HEK293 (cell line): Measurements from ENCODE around the gene CACTIN.

Experiments used
- CTCF ChIA-PET: fragments of 350-600 bp; formaldehyde crosslinking; extraction: SDS; loops from one replicate; lab custom pipeline; 2021; ENCODE audit warnings: antibody characterized with exemption; lab: Yijun Ruan, JAX
- POLR2A ChIA-PET: fragments of 300-600 bp; formaldehyde crosslinking; extraction: SDS; loops from one replicate; lab custom pipeline; 2020; ENCODE audit warnings: antibody characterized with exemption, inconsistent platforms; lab: Yijun Ruan, JAX
- H3K27ac ChIP-seq: fragments of 200-500 bp; sonication (Bioruptor generic); 2 replicates; pipeline ENCODE4 v1.5.1; 2014; ENCODE audit warnings: low read depth, low read length, control low read depth, inconsistent platforms; ENCODE audit errors: extremely low read depth
- H3K36me3 ChIP-seq, 2 experiments: fragments of 200-500 bp in 1 of 2; sonication (Bioruptor generic) in 1 of 2; 1 replicate in 1 of 2; 2 replicates in 1 of 2; pipeline ENCODE4 v1.5.1; 2014 to 2017; ENCODE audit warnings: inconsistent platforms in 2 of 2, low read length in 2 of 2; ENCODE audit not compliant: control insufficient read depth in 2 of 2, insufficient read depth in 1 of 2
- H3K4me1 ChIP-seq: fragments of 200-500 bp; sonication (Bioruptor generic); 2 replicates; pipeline ENCODE4 v1.5.1; 2014; ENCODE audit warnings: mild to moderate bottlenecking, low read length, inconsistent platforms; ENCODE audit not compliant: control insufficient read depth, insufficient read depth
- H3K4me3 ChIP-seq: 2 replicates; pipeline ENCODE4 v1.5.1; 2011; ENCODE audit warnings: low read depth, mild to moderate bottlenecking, control low read depth, low read length, moderate library complexity
- H3K9me3 ChIP-seq: fragments of 200-500 bp; sonication (Bioruptor generic); 2 replicates; pipeline ENCODE4 v1.5.1; 2014; ENCODE audit warnings: low read depth, low read length, inconsistent platforms; ENCODE audit not compliant: control insufficient read depth, insufficient read depth
- MYNN ChIP-seq: fragments of 450-650 bp; formaldehyde crosslinking; IDR thresholded peaks from 2 replicates; pipeline ENCODE4 v1.5.1; 2016; ENCODE audit warnings: missing biosample characterization, missing genetic modification characterization, borderline replicate concordance
- YY1 ChIP-seq: fragments of 450-650 bp; formaldehyde crosslinking; IDR thresholded peaks from 2 replicates; pipeline ENCODE4 v1.5.1; 2018; ENCODE audit warnings: missing biosample characterization, missing genetic modification characterization
- ZBTB20 ChIP-seq: fragments of 450-650 bp; formaldehyde crosslinking; IDR thresholded peaks from 2 replicates; pipeline ENCODE4 v1.5.1; 2016; ENCODE audit warnings: missing biosample characterization, missing genetic modification characterization
- ZBTB7A ChIP-seq: fragments of 450-650 bp; formaldehyde crosslinking; IDR thresholded peaks from 2 replicates; pipeline ENCODE4 v1.5.1; 2016; ENCODE audit warnings: low read depth, missing biosample characterization, missing genetic modification characterization
- ZFP3 ChIP-seq: fragments of 450-650 bp; formaldehyde crosslinking; IDR thresholded peaks from 2 replicates; pipeline ENCODE4 v1.5.1; 2016; ENCODE audit warnings: low read depth, missing biosample characterization, missing genetic modification characterization
- ZFP37 ChIP-seq: fragments of 450-650 bp; formaldehyde crosslinking; IDR thresholded peaks from 2 replicates; pipeline ENCODE4 v1.5.1; 2016; ENCODE audit warnings: missing biosample characterization, missing genetic modification characterization
- ZNF112 ChIP-seq: fragments of 450-650 bp; formaldehyde crosslinking; IDR thresholded peaks from 2 replicates; pipeline ENCODE4 v1.5.0; 2017; ENCODE audit warnings: missing biosample characterization, missing genetic modification characterization
- ZNF114 ChIP-seq: fragments of 450-650 bp; formaldehyde crosslinking; IDR thresholded peaks from 2 replicates; pipeline ENCODE4 v1.5.0; 2017; ENCODE audit warnings: missing biosample characterization, missing genetic modification characterization
- ZNF133 ChIP-seq: fragments of 450-650 bp; formaldehyde crosslinking; IDR thresholded peaks from 2 replicates; pipeline ENCODE4 v1.5.1; 2016; ENCODE audit warnings: missing biosample characterization, missing genetic modification characterization
- ZNF175 ChIP-seq: fragments of 450-650 bp; formaldehyde crosslinking; IDR thresholded peaks from 2 replicates; pipeline ENCODE4 v1.5.1; 2016; ENCODE audit warnings: missing biosample characterization, missing genetic modification characterization
- ZNF184 ChIP-seq: fragments of 450-650 bp; IDR thresholded peaks from 2 replicates; pipeline ENCODE4 v1.5.1; 2018; ENCODE audit warnings: missing biosample characterization, mild to moderate bottlenecking, missing genetic modification characterization
- ZNF2 ChIP-seq: fragments of 450-650 bp; formaldehyde crosslinking; IDR thresholded peaks from 2 replicates; pipeline ENCODE4 v1.5.1; 2016; ENCODE audit warnings: missing biosample characterization, missing genetic modification characterization
- ZNF214 ChIP-seq: fragments of 450-650 bp; formaldehyde crosslinking; IDR thresholded peaks from 2 replicates; pipeline ENCODE4 v1.5.1; 2017; ENCODE audit warnings: missing biosample characterization, mild to moderate bottlenecking, missing genetic modification characterization, borderline replicate concordance
- ZNF350 ChIP-seq: fragments of 450-650 bp; formaldehyde crosslinking; IDR thresholded peaks from 2 replicates; pipeline ENCODE4 v1.5.0; 2017; ENCODE audit warnings: missing biosample characterization, mild to moderate bottlenecking, missing genetic modification characterization
- ZNF366 ChIP-seq: fragments of 450-650 bp; formaldehyde crosslinking; conservative IDR thresholded peaks from 2 replicates; pipeline ENCODE4 v1.5.1; 2016; ENCODE audit warnings: missing biosample characterization, missing genetic modification characterization
- ZNF391 ChIP-seq: fragments of 450-650 bp; formaldehyde crosslinking; IDR thresholded peaks from 2 replicates; pipeline ENCODE4 v1.5.1; 2016; ENCODE audit warnings: low read depth, missing biosample characterization, missing genetic modification characterization, borderline replicate concordance
- ZNF521 ChIP-seq: fragments of 450-650 bp; formaldehyde crosslinking; IDR thresholded peaks from 2 replicates; pipeline ENCODE4 v1.5.1; 2017; ENCODE audit warnings: missing biosample characterization, mild to moderate bottlenecking, missing genetic modification characterization
- ZNF530 ChIP-seq: fragments of 450-650 bp; formaldehyde crosslinking; IDR thresholded peaks from 2 replicates; pipeline ENCODE4 v1.5.1; 2016; ENCODE audit warnings: low read depth, missing biosample characterization, missing genetic modification characterization
- ZNF558 ChIP-seq: fragments of 450-650 bp; formaldehyde crosslinking; IDR thresholded peaks from 2 replicates; pipeline ENCODE4 v1.5.1; 2016; ENCODE audit warnings: missing biosample characterization, missing genetic modification characterization
- ZNF600 ChIP-seq: fragments of 450-650 bp; formaldehyde crosslinking; IDR thresholded peaks from 2 replicates; pipeline ENCODE4 v1.5.1; 2016; ENCODE audit warnings: missing biosample characterization, missing genetic modification characterization
- ZNF621 ChIP-seq: fragments of 450-650 bp; formaldehyde crosslinking; IDR thresholded peaks from 2 replicates; pipeline ENCODE4 v1.5.1; 2017; ENCODE audit warnings: missing biosample characterization, missing genetic modification characterization
- ZNF658 ChIP-seq: fragments of 450-650 bp; formaldehyde crosslinking; IDR thresholded peaks from 2 replicates; pipeline ENCODE4; 2016; ENCODE audit warnings: missing biosample characterization, missing genetic modification characterization
- ZNF747 ChIP-seq: fragments of 450-650 bp; formaldehyde crosslinking; IDR thresholded peaks from 2 replicates; pipeline ENCODE4 v1.5.1; 2016; ENCODE audit warnings: missing biosample characterization, missing genetic modification characterization
- TF ChIP-seq, protein P1 (sequence below): fragments of 450-650 bp; formaldehyde crosslinking; IDR thresholded peaks from 2 replicates; pipeline ENCODE4 v1.5.1; 2016; ENCODE audit warnings: missing biosample characterization, missing genetic modification characterization, low read depth
- TF ChIP-seq, protein P2 (sequence below): fragments of 450-650 bp; formaldehyde crosslinking; IDR thresholded peaks from 2 replicates; pipeline ENCODE4 v1.5.1; 2016; ENCODE audit warnings: missing biosample characterization, missing genetic modification characterization
- TF ChIP-seq, protein P3 (sequence below): fragments of 450-650 bp; formaldehyde crosslinking; IDR thresholded peaks from 2 replicates; pipeline ENCODE4 v1.5.1; 2017; ENCODE audit warnings: missing biosample characterization, missing genetic modification characterization
- TF ChIP-seq, protein P4 (sequence below): IDR thresholded peaks from 2 replicates; pipeline ENCODE4 v1.6.1; 2011; ENCODE audit warnings: mild to moderate bottlenecking, low read depth, low read length, borderline replicate concordance
- TF ChIP-seq, protein P5 (sequence below): fragments of 450-650 bp; formaldehyde crosslinking; IDR thresholded peaks from 2 replicates; pipeline ENCODE4 v1.5.1; 2017; ENCODE audit warnings: missing biosample characterization, missing genetic modification characterization

Gene CACTIN

DNA sequence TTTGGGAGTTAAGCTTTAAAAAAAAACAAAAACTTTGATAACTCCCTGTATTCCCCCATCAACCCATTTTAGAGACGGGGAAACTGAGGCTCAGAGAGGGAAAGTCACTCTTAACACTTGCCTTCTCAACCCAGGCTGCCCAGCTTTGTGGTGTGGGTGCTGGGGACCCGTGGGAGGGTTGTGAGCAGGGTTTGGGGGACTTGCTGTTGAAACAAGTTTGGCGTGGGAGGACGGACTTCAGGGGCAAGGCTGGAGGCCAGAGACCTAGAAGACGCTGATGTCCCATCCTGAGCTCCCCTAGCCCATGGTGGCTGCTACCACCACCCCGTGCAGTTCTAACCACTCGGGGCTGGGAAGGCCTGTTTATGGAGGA is 747 bp upstream of the CACTIN start:
- no peaks in the 10 kb centered on the region for H3K4me1 ChIP-seq
- H3K27ac ChIP-seq = no peak overlapping the region
- CTCF ChIA-PET = interaction anchor here (0.6 kb wide), 1 partner anchor 27 kb away, joined by 3 read pairs; no protein-coding TSS in a partner anchor
- H3K36me3 ChIP-seq = peaks cover 0 to 22% of the 10 kb centered on the region in 2 experiments; a peak in 2 of 3 replicates
- POLR2A ChIA-PET = interaction anchor here (0.5 to 1.3 kb wide), 3 partner anchors 26 to 330 kb away, joined by 3 read pairs; no protein-coding TSS in a partner anchor
- H3K9me3 ChIP-seq = no peaks in the 10 kb centered on the region
- no peak overlapping the region for H3K4me3 ChIP-seq
- TF ChIP-seq, protein P1, sequence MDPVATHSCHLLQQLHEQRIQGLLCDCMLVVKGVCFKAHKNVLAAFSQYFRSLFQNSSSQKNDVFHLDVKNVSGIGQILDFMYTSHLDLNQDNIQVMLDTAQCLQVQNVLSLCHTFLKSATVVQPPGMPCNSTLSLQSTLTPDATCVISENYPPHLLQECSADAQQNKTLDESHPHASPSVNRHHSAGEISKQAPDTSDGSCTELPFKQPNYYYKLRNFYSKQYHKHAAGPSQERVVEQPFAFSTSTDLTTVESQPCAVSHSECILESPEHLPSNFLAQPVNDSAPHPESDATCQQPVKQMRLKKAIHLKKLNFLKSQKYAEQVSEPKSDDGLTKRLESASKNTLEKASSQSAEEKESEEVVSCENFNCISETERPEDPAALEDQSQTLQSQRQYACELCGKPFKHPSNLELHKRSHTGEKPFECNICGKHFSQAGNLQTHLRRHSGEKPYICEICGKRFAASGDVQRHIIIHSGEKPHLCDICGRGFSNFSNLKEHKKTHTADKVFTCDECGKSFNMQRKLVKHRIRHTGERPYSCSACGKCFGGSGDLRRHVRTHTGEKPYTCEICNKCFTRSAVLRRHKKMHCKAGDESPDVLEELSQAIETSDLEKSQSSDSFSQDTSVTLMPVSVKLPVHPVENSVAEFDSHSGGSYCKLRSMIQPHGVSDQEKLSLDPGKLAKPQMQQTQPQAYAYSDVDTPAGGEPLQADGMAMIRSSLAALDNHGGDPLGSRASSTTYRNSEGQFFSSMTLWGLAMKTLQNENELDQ = no peak
- TF ChIP-seq ZNF521 (no peak), ZNF112 (tag by site-specific recombination) (no peak), ZNF184 (0 out of 2 replicates have a peak, but pooled peaks have one; percentile 41), ZNF600 (tag by site-specific recombination) (no peak), ZFP3 (no peak), ZBTB20 (no peak), ZNF558 (no peak), ZNF114 (tag by site-specific recombination) (no peak), ZBTB7A (tag by site-specific recombination) (no peak; the same call in 1 of the 2 replicates), ZNF133 (no peak), ZNF366 (tag by site-specific recombination) (no peak), ZNF621 (tag by site-specific recombination) (no peak), ZNF2 (tag by site-specific recombination) (no peak), ZFP37 (tag by site-specific recombination) (no peak), ZNF214 (tag by site-specific recombination) (no peak), YY1 (tag by site-specific recombination) (no peak), ZNF350 (no peak), ZNF391 (tag by site-specific recombination) (no peak), ZNF747 (no peak), MYNN (tag by site-specific recombination) (no peak), ZNF530 (tag by site-specific recombination) (no peak), ZNF175 (tag by site-specific recombination) (no peak), ZNF658 (tag by site-specific recombination) (no peak)
- TF ChIP-seq, protein P2, sequence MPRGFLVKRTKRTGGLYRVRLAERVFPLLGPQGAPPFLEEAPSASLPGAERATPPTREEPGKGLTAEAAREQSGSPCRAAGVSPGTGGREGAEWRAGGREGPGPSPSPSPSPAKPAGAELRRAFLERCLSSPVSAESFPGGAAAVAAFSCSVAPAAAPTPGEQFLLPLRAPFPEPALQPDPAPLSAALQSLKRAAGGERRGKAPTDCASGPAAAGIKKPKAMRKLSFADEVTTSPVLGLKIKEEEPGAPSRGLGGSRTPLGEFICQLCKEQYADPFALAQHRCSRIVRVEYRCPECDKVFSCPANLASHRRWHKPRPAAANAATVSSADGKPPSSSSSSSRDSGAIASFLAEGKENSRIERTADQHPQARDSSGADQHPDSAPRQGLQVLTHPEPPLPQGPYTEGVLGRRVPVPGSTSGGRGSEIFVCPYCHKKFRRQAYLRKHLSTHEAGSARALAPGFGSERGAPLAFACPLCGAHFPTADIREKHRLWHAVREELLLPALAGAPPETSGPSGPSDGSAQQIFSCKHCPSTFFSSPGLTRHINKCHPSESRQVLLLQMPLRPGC (tag by site-specific recombination) = peak; percentile 25; the same call in 1 of the 2 replicates
- TF ChIP-seq, protein P3, sequence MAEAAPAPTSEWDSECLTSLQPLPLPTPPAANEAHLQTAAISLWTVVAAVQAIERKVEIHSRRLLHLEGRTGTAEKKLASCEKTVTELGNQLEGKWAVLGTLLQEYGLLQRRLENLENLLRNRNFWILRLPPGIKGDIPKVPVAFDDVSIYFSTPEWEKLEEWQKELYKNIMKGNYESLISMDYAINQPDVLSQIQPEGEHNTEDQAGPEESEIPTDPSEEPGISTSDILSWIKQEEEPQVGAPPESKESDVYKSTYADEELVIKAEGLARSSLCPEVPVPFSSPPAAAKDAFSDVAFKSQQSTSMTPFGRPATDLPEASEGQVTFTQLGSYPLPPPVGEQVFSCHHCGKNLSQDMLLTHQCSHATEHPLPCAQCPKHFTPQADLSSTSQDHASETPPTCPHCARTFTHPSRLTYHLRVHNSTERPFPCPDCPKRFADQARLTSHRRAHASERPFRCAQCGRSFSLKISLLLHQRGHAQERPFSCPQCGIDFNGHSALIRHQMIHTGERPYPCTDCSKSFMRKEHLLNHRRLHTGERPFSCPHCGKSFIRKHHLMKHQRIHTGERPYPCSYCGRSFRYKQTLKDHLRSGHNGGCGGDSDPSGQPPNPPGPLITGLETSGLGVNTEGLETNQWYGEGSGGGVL (tag by site-specific recombination) = no peak
- TF ChIP-seq, protein P4, sequence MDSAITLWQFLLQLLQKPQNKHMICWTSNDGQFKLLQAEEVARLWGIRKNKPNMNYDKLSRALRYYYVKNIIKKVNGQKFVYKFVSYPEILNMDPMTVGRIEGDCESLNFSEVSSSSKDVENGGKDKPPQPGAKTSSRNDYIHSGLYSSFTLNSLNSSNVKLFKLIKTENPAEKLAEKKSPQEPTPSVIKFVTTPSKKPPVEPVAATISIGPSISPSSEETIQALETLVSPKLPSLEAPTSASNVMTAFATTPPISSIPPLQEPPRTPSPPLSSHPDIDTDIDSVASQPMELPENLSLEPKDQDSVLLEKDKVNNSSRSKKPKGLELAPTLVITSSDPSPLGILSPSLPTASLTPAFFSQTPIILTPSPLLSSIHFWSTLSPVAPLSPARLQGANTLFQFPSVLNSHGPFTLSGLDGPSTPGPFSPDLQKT = no peak
- TF ChIP-seq, protein P5, sequence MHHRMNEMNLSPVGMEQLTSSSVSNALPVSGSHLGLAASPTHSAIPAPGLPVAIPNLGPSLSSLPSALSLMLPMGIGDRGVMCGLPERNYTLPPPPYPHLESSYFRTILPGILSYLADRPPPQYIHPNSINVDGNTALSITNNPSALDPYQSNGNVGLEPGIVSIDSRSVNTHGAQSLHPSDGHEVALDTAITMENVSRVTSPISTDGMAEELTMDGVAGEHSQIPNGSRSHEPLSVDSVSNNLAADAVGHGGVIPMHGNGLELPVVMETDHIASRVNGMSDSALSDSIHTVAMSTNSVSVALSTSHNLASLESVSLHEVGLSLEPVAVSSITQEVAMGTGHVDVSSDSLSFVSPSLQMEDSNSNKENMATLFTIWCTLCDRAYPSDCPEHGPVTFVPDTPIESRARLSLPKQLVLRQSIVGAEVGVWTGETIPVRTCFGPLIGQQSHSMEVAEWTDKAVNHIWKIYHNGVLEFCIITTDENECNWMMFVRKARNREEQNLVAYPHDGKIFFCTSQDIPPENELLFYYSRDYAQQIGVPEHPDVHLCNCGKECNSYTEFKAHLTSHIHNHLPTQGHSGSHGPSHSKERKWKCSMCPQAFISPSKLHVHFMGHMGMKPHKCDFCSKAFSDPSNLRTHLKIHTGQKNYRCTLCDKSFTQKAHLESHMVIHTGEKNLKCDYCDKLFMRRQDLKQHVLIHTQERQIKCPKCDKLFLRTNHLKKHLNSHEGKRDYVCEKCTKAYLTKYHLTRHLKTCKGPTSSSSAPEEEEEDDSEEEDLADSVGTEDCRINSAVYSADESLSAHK (tag by site-specific recombination) = peak; percentile 45; the same call in 1 of the 2 replicates
